HG03060 (cell line): Measurements from ENCODE around the gene MED16.

Experiments used
- ATAC-seq: cut with Tn5 transposase; IDR thresholded peaks from one replicate; pipeline ENCODE4 v1.9.1; 2021; ENCODE audit warnings: low read depth, moderate number of reproducible peaks; ENCODE audit not compliant: unreplicated experiment

MED16 gene

DNA sequence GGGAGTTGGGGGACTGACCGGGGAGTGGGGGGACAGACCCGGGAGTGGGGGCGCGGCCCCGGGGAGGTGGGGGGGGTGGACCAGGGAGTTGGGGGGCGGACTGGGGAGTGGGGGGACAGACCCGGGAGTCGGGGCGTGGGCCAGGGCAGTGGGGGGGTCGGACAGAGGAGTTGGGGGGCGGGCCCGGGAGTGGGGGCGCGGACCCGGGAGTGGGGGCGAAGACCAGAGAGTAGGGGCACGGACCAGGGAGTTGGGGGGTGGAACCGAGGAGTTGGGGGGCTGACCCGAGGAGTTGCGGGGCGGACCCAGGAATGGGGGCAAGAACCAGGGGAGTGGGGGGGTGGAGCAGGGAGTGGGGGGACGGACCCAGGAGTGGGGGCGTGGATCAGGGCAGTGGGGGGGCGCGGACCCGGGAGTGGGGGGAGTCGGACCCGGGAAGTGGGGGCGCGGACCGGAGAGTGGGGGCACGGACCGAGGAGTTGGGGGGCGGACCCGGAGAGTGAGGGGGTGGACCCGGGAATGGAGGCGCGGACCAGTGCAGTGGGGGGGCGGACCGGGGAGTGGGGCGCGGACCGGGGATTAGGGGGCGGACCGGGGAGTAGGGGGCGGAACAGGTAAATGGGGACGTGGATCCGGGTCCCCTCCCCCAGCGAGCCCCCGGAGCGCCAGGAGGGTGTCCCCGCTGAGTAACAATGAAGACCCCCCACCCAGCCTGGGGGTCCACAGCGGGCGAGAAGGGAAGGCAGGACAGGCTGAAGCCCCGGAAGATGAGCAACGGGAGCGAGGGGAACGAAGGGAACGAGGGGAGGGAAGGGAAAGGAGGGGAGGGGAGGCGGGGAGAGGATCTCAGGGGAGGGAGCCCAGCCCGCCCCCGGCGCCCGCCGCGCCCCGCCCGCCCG, 19.4 kb upstream of the MED16 start:
- ATAC-seq = no peak

DNA sequence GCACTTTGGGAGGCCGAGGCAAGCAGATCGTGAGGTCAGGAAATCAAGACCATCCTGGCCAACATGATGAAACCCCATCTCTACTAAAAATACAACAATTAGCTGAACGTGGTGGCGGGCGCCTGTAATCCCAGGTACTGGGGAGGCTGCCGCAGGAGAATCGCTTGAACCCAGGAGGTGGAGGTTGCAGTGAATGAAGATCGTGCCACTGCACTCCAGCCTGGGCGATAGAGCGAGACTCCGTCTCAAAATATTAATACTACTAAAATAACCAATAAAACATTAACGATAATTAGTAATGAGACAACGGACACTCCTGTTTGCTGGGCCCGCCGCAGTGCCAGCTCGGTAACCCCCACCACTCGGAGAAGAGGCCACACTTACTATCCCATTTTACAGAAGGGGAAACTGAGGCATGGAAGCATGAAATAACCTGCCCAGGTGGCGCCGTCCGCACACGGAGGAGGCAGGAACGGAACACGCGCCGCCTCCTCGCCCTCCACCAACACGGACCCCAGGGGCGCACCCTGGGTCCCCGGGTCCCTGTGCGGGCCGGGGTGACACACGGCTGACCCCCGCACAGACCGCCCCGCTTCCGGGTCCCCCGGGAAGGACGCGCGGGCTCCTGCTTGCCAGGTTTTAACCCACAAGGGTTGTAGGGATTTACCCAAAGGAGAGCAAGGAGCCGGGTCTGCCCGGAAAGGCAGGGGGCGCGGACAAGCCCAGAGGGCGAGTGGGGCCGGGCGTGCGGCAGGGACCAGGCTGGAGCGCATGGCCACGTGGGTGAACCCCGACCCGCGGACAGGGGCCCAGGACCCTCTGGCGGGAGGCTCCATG, 18.4 kb upstream of the MED16 start:
- ATAC-seq = no peak

DNA sequence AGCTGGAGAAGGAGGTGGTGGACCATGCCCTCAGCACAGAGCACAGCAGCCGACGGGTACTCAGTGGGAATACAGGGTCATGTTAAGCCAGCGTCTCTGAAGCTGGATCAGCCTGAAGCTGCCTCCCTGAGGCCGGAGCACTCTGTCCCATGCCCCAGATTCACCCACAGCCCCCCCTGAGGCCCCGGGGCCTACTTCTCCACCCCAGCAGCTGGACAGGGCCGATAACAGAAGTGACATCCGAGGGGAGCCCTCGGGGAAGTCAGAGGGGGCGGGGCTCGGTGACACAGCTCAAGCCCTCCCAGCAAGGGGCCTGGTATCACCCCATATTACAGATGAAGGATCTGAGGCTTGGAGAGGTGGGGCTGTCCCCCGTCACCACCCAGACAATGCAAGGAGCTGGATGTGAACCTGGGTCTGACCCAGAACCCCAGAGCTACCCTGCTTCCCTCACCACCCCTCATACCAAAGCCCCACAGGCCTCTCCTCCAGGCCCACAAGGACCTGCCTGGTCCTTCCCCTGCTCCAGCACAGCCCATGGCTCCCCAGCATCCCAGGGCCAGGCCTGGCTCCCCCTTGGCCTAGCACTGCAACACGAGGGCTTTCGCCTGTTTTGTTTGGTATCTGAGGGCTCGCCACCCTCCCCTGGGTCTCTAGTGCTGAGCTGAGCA, 14.3 kb upstream of the MED16 start:
- no peak for ATAC-seq

GRCh38 chr19:906480-906879, 13.5 kb upstream of the MED16 start:
- no peak for ATAC-seq

- ATAC-seq = no peak
Observed at GRCh38 chr19:904545-904944, 11.6 kb upstream of the MED16 start.

- ATAC-seq = no peak
Observed at GRCh38 chr19:903266-903797, 10.3 kb upstream of the MED16 start.

DNA sequence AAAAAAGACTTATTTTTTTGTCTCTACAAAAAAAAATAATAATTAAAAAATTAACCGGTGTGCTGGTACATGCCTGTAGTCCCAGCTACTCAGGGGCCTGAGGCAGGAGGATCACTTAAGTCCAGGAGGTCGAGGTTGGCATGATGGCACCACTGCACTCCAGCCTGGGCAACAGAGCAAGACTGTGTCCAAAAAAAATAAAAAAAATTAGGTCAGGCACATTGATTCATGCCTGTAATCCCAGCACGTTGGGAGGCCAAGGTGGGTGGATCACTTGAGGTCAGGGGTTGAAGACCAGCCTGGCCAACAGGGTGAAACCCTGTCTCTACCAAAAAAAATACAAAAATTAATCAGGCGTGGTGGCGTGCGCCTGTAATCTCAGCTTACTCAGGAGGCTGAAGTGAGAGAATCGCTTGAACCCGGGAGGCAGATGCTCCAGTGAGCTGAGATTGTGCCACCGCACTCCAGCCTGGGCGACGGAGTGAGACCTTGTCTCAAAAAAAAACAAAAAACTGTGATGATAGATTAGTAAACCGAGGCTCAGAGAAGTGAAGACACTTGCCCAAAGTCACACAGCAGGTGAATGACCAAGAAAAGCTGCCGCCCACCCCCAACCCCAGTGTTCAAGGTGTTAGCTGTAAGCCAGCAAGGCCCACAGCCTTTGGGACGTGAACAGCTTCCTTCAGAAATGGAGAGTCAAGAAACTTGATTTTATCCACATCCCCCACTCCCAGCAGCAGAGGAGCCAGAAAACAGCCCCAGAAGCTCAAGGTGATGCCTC, 9.6 kb upstream of the MED16 start:
- ATAC-seq = no peak

GRCh38 chr19:902093-902370, 9.0 kb upstream of the MED16 start:
- ATAC-seq = no peak

DNA sequence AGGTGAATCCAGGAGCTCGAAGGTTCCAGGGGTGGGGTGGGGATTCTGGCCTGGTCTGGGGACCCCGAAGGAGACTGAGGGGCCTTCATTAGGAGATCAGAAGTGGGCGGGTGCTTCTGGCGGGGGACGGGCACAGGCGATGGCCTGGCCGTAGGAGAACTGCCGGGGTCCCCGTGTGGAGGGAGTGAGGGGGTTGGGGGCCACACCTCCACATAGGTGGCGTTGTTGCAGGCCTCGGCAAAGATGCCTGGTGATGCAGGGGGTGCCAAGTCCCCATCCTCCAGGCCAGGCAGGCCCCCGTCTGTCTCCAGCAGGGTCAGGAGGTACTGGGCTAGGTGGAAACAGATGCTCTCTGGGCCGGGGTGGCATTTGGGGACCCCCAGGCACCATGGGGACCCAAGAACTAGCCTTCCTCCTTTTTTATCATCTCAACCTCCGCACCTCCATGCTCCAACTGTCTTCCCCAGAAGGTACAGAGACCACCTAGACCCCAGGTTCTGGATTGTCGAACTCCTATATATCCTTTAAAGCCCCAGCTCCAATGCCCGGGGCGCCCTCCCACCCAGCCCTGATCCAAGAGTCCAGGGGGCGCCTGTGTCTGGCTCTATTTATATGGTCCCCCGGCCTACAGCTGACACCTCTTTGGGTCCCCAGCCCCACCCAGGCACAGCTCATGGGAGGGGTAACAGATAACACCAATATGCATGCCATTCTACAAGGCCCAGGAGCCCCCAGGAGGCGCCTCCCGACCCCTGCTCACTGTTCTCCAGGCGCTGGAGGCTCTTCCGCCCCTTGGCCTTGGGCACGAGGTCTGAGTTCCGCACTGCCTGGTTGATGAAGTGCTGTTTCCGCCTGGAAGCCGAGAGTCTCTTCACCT, 8.5 kb upstream of the MED16 start:
- ATAC-seq = no peak

GRCh38 chr19:900302-901111, 7.5 kb upstream of the MED16 start:
- ATAC-seq = no peak

GRCh38 chr19:900043-900301, 7.0 kb upstream of the MED16 start:
- ATAC-seq = no peak

DNA sequence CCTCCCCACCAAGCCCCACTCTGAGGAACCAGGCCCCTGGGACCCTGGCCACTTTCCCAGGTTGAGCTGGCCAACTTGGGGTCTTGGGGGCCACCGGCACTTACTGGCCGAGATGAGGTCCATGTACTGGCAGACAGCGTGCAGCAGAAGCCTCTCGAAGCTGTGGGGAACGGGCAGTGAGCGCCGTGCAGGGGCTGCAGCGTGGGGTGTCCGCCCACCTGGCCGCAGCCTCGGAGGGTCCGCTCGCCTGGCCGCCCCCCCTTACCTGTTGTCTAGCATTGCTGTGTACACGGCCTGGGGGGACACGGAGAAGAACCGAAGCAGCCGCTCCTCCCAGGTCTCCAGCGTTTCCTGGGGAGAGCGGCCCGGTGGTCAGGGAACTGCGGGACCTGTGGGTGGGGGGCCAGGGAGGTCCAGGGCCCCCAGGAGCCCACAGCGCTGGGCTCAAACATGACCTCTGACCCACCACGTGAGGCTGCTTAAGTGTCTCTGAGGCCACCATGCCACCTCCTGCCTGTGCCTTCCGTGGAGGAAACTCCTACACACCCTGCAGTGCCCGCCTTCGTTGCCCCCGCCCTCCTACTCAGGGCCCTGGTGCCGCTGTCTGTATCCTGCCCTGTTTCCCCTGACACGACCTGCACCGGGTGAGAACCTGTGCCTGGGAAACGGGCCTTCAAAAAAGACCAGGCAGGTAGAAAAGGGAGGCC, 6.5 kb upstream of the MED16 start:
- no peak for ATAC-seq

- no peak for ATAC-seq
Observed at GRCh38 chr19:898663-899062, 5.7 kb upstream of the MED16 start.

- ATAC-seq = no peak
Observed at GRCh38 chr19:897442-898039, 4.6 kb upstream of the MED16 start.

DNA sequence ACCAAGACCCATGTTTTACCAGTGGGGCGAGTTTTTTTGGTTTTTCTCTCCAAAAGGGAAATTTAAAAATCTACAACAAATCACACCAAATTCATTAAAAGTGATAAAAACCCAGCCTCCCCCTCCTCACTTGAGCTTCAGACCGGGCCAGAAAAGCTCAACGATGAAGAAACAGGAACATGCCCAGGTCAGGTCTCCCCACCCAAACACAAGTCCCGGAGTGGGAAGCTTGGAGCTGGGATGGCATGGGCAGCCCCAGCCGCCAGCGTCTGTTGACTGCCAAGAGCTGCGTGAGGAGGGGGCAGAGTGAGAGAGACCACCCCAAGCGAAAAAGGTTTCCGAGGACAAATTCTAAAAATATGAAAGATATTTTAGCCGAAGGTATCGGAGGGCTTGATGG, 4.0 kb upstream of the MED16 start:
- no peak for ATAC-seq

- ATAC-seq = no peak
Observed at GRCh38 chr19:896434-896833, 3.4 kb upstream of the MED16 start.

DNA sequence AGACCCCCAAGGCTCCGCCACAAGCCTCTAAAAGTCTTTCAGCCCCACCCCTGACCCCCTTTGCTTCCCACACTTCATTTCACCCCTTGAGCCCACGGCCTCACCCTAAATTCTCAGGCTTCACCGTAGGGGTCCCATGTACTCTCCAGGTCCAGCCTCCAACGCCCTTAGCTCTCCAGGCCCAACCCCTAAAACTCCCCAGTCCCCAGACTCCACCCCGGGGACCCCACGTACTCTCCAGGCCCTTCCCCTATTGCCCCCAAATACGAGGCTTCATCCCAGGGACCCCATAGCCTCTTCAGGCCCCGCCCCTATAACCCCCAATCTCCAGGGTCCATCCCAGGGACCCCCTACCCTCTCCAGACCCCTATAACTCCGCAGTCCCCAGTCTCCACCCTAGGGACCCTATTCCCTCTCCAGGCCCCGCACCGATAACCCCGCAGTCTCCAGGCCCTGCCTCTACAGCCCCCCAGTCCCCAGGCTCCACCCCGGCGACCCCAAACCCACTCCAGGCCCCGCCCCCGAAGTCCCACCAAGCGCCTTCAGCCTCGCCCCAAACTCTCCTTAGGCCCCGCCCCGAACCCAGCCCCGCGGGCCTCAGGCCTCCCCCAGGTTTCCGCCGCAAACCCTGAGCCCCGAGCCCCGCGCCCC, 619 bp downstream of the MED16 start:
- no peak for ATAC-seq
